Fibroblast of peridontal ligament (primary cell): ENCODE measurements around the gene IER5L.
"Not testable (repeated sequence)": the region's sequence is repeated elsewhere in the genome, so short reads cannot be mapped to it uniquely, and the experiment has no call there.

Experiments used
- DNase-seq: peaks from one replicate; pipeline ENCODE4 v3.0.0-alpha.2; 2010; ENCODE audit errors: extremely low read depth

IER5L gene

GRCh38 chr9:129138476-129139232, 39.4 kb downstream of the IER5L start:
- peak; percentile 84 for DNase-seq

- no peak for DNase-seq
Measured at GRCh38 chr9:129138144-129138462, 40.0 kb downstream of the IER5L start.

- no peak for DNase-seq
Measured at GRCh38 chr9:129137292-129138143, 40.5 kb downstream of the IER5L start.

- no peak for DNase-seq
Measured at GRCh38 chr9:129136446-129137035, 41.5 kb downstream of the IER5L start.

- no peak for DNase-seq
Measured at GRCh38 chr9:129135476-129135875, 42.6 kb downstream of the IER5L start.

- DNase-seq: no peak
Measured at GRCh38 chr9:129133082-129133481, 45.0 kb downstream of the IER5L start.

GRCh38 chr9:129131300-129132145, 46.5 kb downstream of the IER5L start:
- peak; percentile 67 for DNase-seq

- no peak for DNase-seq
Measured at GRCh38 chr9:129130791-129131190, 47.3 kb downstream of the IER5L start.

- not testable (repeated sequence) for DNase-seq
Measured at GRCh38 chr9:129130271-129130670, 47.8 kb downstream of the IER5L start.

GRCh38 chr9:129128689-129129088, 49.4 kb downstream of the IER5L start:
- DNase-seq: no peak

- no peak for DNase-seq
Measured at GRCh38 chr9:129126749-129127618, 51.1 kb downstream of the IER5L start.
